Neural cell (in vitro differentiated cells): Measurements from ENCODE around the gene ZC3HAV1L. TPM values are rescaled to one million over a fixed set of nuclear protein-coding genes. Genes with fewer than 3 reads are reported as not detected.

Experiments used
- H2AFZ ChIP-seq: fragments of 200-600, 300-800 bp; sonication (generic), shearing (Covaris generic); 2 replicates; pipeline ENCODE4 v1.6.0; 2014; ENCODE audit warnings: low read depth, mild to moderate bottlenecking, antibody characterized with exemption, low read length, moderate library complexity
- H3F3A ChIP-seq: fragments of 200-600 bp; shearing (Covaris generic); 2 replicates; pipeline ENCODE4 v1.6.1; 2016; ENCODE audit warnings: mild to moderate bottlenecking, moderate library complexity, mixed read lengths, antibody characterized with exemption, low read length; ENCODE audit not compliant: insufficient read depth, poor library complexity, severe bottlenecking
- H3K27ac ChIP-seq: fragments of 200-600, 300-800 bp; sonication (generic), shearing (Covaris generic); 2 replicates; pipeline ENCODE4 v1.5.1; 2014; ENCODE audit warnings: mild to moderate bottlenecking, low read length, moderate library complexity
- H3K27me3 ChIP-seq: fragments of 300-800, 200-600 bp; sonication (generic), shearing (Covaris generic); 2 replicates; pipeline ENCODE4 v1.6.0; 2014; ENCODE audit warnings: mild to moderate bottlenecking, low read depth, low read length, moderate library complexity; ENCODE audit not compliant: insufficient read depth
- H3K36me3 ChIP-seq: fragments of 300-800, 200-600 bp; sonication (generic), shearing (Covaris generic); 2 replicates; pipeline ENCODE4 v1.5.1; 2014; ENCODE audit warnings: mild to moderate bottlenecking, antibody characterized with exemption, low read length, moderate library complexity; ENCODE audit not compliant: insufficient read depth
- H3K4me2 ChIP-seq: fragments of 300-800, 200-600 bp; sonication (generic), shearing (Covaris generic); 2 replicates; pipeline ENCODE4 v1.6.0; 2014; ENCODE audit warnings: mild to moderate bottlenecking, low read length
- H3K4me3 ChIP-seq: fragments of 300-800, 200-600 bp; sonication (generic), shearing (Covaris generic); 2 replicates; pipeline ENCODE4 v1.5.1; 2014; ENCODE audit warnings: mild to moderate bottlenecking, low read length, moderate library complexity
- H3K79me2 ChIP-seq: fragments of 200-600 bp; shearing (Covaris generic); replicated peaks from 2 replicates; pipeline ENCODE4 v1.6.0; 2014; ENCODE audit warnings: mild to moderate bottlenecking, low read length, moderate library complexity; ENCODE audit not compliant: insufficient read depth
- H3K9ac ChIP-seq: fragments of 300-800, 200-600 bp; sonication (generic), shearing (Covaris generic); 2 replicates; pipeline ENCODE4 v1.6.1; 2016; ENCODE audit warnings: mild to moderate bottlenecking, low read length, mixed read lengths
- H3K9me2 ChIP-seq: fragments of 200-600 bp; shearing (Covaris generic); 2 replicates; pipeline ENCODE4 v1.6.1; 2016; ENCODE audit warnings: mild to moderate bottlenecking, low read length, mixed read lengths; ENCODE audit not compliant: insufficient read depth
- H3K9me3 ChIP-seq: fragments of 200-600, 300-800 bp; sonication (generic), shearing (Covaris generic); 2 replicates; pipeline ENCODE4 v1.6.1; 2016; ENCODE audit warnings: mild to moderate bottlenecking, mixed run types, low read length, moderate library complexity, mixed read lengths
- H4K20me1 ChIP-seq: fragments of 200-600 bp; shearing (Covaris generic); 2 replicates; pipeline ENCODE4 v1.6.1; 2016; ENCODE audit warnings: mild to moderate bottlenecking, mixed run types; ENCODE audit not compliant: insufficient read depth
- CTCF ChIP-seq: fragments of 450-650 bp; IDR thresholded peaks from 2 replicates; pipeline ENCODE4 v1.5.1; 2014; ENCODE audit warnings: antibody characterized with exemption, mild to moderate bottlenecking, moderate library complexity; ENCODE audit not compliant: poor library complexity, severe bottlenecking
- EP300 ChIP-seq: fragments of 450-650 bp; conservative IDR thresholded peaks from 2 replicates; pipeline ENCODE4 v1.6.1; 2014; ENCODE audit warnings: antibody characterized with exemption, mild to moderate bottlenecking, moderate library complexity; ENCODE audit not compliant: poor library complexity, severe bottlenecking
- EZH2 ChIP-seq: fragments of 200-600, 300-800 bp; shearing (Covaris generic), sonication (generic); IDR thresholded peaks from 2 replicates; pipeline ENCODE4 v1.6.1; 2014; ENCODE audit warnings: antibody characterized with exemption, low read length, borderline replicate concordance, mild to moderate bottlenecking; ENCODE audit not compliant: insufficient read depth, poor library complexity, severe bottlenecking
- MXI1 ChIP-seq: fragments of 450-650 bp; conservative IDR thresholded peaks from 2 replicates; pipeline ENCODE4 v1.6.1; 2014; ENCODE audit warnings: antibody characterized with exemption, mild to moderate bottlenecking; ENCODE audit not compliant: poor library complexity, severe bottlenecking
- POLR2AphosphoS5 ChIP-seq: IDR thresholded peaks from 2 replicates; pipeline ENCODE4 v1.6.1; 2012
- RAD21 ChIP-seq: fragments of 450-650 bp; conservative IDR thresholded peaks from 2 replicates; pipeline ENCODE4 v1.6.1; 2014; ENCODE audit warnings: antibody characterized with exemption, mild to moderate bottlenecking, moderate library complexity
- REST ChIP-seq: IDR thresholded peaks from 2 replicates; pipeline ENCODE4 v1.6.1; 2012; ENCODE audit warnings: borderline replicate concordance
- SMC3 ChIP-seq: fragments of 450-650 bp; conservative IDR thresholded peaks from 2 replicates; pipeline ENCODE4 v1.6.1; 2014; ENCODE audit warnings: antibody characterized with exemption, mild to moderate bottlenecking, moderate library complexity; ENCODE audit not compliant: poor library complexity
- TAF1 ChIP-seq: IDR thresholded peaks from 2 replicates; pipeline ENCODE4 v1.6.1; 2012; ENCODE audit warnings: low read depth
- polyA plus RNA-seq: library from polyadenylated mRNA; depleted of rRNA; stranded (reverse); fragments of >200 nt; gene quantifications from 2 replicates; pipeline ENCODE4 v1.2.3, GENCODE V29; 2014

Gene ZC3HAV1L
- polyA plus RNA-seq, 1 donor from 2014 or later, result not detected

DNA sequence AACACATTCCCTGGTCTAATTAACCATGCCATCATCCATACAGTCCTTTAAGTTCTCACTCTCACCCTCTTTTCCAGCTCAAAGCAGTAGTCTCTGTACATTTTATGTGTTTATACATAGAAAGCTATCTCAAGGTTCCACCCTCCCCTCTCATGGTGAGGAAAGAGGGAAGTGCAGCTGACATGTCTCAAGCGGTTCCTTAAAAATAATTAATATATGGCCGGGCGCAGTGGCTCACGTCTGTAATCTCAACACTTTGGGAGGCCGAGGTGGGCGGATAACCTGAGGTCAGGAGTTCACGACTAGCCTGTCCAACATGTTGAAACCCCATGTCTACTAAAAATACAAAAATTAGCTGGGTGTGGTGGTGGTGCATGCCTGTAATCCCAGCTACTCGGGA lies 37.0 kb upstream of the ZC3HAV1L start:
- H3K9ac ChIP-seq, result no peak overlapping the region
- no peaks in the 10 kb centered on the region for H3K9me2 ChIP-seq
- H4K20me1 ChIP-seq, result no peaks in the 10 kb centered on the region
- H3K9me3 ChIP-seq, result no peaks in the 10 kb centered on the region
- H3F3A ChIP-seq, result no peaks in the 10 kb centered on the region
- H3K79me2 ChIP-seq, result no peaks in the 10 kb centered on the region
- TF ChIP-seq CTCF, result no peak
- no peak for TF ChIP-seq RAD21
- TF ChIP-seq REST, result no peak
- TF ChIP-seq EZH2, result no peak
- no peak for TF ChIP-seq POLR2AphosphoS5
- TF ChIP-seq MXI1, result no peak
- TF ChIP-seq EP300, result no peak
- TF ChIP-seq TAF1, result no peak
- no peak for TF ChIP-seq SMC3
- H3K4me2 ChIP-seq, result no peak overlapping the region
- H3K27me3 ChIP-seq, result no peaks in the 10 kb centered on the region
- H2AFZ ChIP-seq, result no peak overlapping the region
- no peaks in the 10 kb centered on the region for H3K36me3 ChIP-seq
- no peak overlapping the region for H3K4me3 ChIP-seq
- no peak overlapping the region for H3K27ac ChIP-seq

DNA sequence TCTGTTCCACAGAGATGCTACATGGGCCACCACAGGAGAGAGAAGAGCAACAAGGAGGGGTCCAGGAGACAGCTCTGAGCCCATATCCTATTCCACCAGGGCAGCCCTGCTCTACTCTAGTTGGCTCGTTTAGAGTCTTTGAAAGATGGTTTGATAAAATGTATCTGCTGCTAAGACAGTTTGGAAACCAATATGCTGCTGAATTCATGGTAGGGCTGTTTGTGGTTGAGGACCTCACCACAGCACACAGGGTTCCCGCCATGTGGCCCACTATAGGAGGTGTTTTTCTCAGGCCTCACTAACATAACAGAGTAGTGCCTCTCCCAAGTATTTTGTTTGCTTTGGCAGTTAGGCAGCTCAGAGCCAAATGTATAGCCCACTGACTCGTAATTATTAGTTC lies 35.8 kb upstream of the ZC3HAV1L start:
- no peak overlapping the region for H3K4me2 ChIP-seq
- no peaks in the 10 kb centered on the region for H3K9me3 ChIP-seq
- H2AFZ ChIP-seq, result no peak overlapping the region
- no peaks in the 10 kb centered on the region for H3K79me2 ChIP-seq
- H3K4me3 ChIP-seq, result no peak overlapping the region
- H4K20me1 ChIP-seq, result no peaks in the 10 kb centered on the region
- no peaks in the 10 kb centered on the region for H3F3A ChIP-seq
- H3K36me3 ChIP-seq, result no peaks in the 10 kb centered on the region
- TF ChIP-seq POLR2AphosphoS5, result no peak
- H3K9ac ChIP-seq, result no peak overlapping the region
- H3K27me3 ChIP-seq, result no peaks in the 10 kb centered on the region
- no peak overlapping the region for H3K27ac ChIP-seq
- H3K9me2 ChIP-seq, result no peaks in the 10 kb centered on the region
